Mesothelial cell of epicardium (in vitro differentiated cells): Measurements from ENCODE around the gene KRT83. TPM values are rescaled to one million over a fixed set of nuclear protein-coding genes. Genes with fewer than 3 reads are reported as not detected.
"Not testable (repeated sequence)": the region's sequence is repeated elsewhere in the genome, so short reads cannot be mapped to it uniquely, and the experiment has no call there.

Experiments used
- DNase-seq, 2 experiments: peaks; one replicate each; pipeline ENCODE4 v3.0.0; 2021; ENCODE audit warnings: low spot score in 2 of 2; ENCODE audit not compliant: unreplicated experiment in 2 of 2
- H3K27ac Mint-ChIP-seq: 2 replicates; pipeline ENCODE4 v1.8.0; 2021; ENCODE audit warnings: mixed read lengths
- H3K27me3 Mint-ChIP-seq: 2 replicates; pipeline ENCODE4 v1.8.0; 2021; ENCODE audit warnings: low read depth, mixed read lengths
- H3K36me3 Mint-ChIP-seq: 2 replicates; pipeline ENCODE4 v1.8.0; 2021; ENCODE audit warnings: mixed read lengths
- H3K4me1 Mint-ChIP-seq: 2 replicates; pipeline ENCODE4 v1.8.0; 2021; ENCODE audit warnings: mixed read lengths
- H3K4me3 Mint-ChIP-seq: 2 replicates; pipeline ENCODE4 v1.8.0; 2021; ENCODE audit warnings: mild to moderate bottlenecking, moderate library complexity, mixed read lengths
- H3K9me3 Mint-ChIP-seq: 2 replicates; pipeline ENCODE4 v1.8.0; 2021; ENCODE audit warnings: mixed read lengths
- CTCF ChIP-seq: fragments of 200-600 bp; sonication (generic); IDR thresholded peaks from one replicate; pipeline ENCODE4 v1.5.0; 2021; ENCODE audit warnings: antibody characterized with exemption; ENCODE audit not compliant: unreplicated experiment
- total RNA-seq: library from RNA; stranded (reverse); gene quantifications from 3 replicates; pipeline ENCODE4 v1.2.1, GENCODE V29; 2021

The KRT83 gene
- total RNA-seq, 1 donor from 2014 or later = not detected

- TF ChIP-seq CTCF = peak; percentile 19
- no peaks in the 10 kb centered on the region for H3K36me3 Mint-ChIP-seq
- peak; percentile 58 to 80 for DNase-seq
- peaks cover 10% of the 10 kb centered on the region for H3K4me1 Mint-ChIP-seq
- peaks cover 84% of the 10 kb centered on the region for H3K27me3 Mint-ChIP-seq
- H3K4me3 Mint-ChIP-seq = peak overlapping the region; percentile 68
- no peaks in the 10 kb centered on the region for H3K9me3 Mint-ChIP-seq
- H3K27ac Mint-ChIP-seq = peak overlapping the region; percentile 24
Observed at GRCh38 chr12:52307836-52308805, 13.1 kb downstream of the KRT83 start.

GRCh38 chr12:52306731-52307130 lies 14.5 kb downstream of the KRT83 start:
- Mint-ChIP-seq H3K4me1 (peaks cover 10% of the 10 kb centered on the region), H3K9me3 (no peaks in the 10 kb centered on the region), H3K36me3 (no peaks in the 10 kb centered on the region), H3K4me3 (no peak overlapping the region), H3K27me3 (peaks cover 71% of the 10 kb centered on the region), H3K27ac (no peak overlapping the region)
- DNase-seq = no peak
- no peak for TF ChIP-seq CTCF

- Mint-ChIP-seq H3K27ac (no peak overlapping the region), H3K36me3 (no peaks in the 10 kb centered on the region), H3K9me3 (no peaks in the 10 kb centered on the region), H3K27me3 (peaks cover 68% of the 10 kb centered on the region), H3K4me3 (no peak overlapping the region), H3K4me1 (peaks cover 10% of the 10 kb centered on the region)
- TF ChIP-seq CTCF = no peak
- peak in 1 of 2 experiments; percentile 4 for DNase-seq
Observed at GRCh38 chr12:52305921-52306705, 15.1 kb downstream of the KRT83 start.

GRCh38 chr12:52304941-52305411 lies 16.2 kb downstream of the KRT83 start:
- not testable (repeated sequence) for H3K27ac Mint-ChIP-seq, H3K9me3 Mint-ChIP-seq

GRCh38 chr12:52302242-52302914 lies 18.8 kb downstream of the KRT83 start:
- not testable (repeated sequence) for H3K36me3 Mint-ChIP-seq, DNase-seq, H3K4me1 Mint-ChIP-seq, H3K27ac Mint-ChIP-seq, H3K9me3 Mint-ChIP-seq, H3K4me3 Mint-ChIP-seq
- H3K27me3 Mint-ChIP-seq = peaks cover 61% of the 10 kb centered on the region

More at GRCh38 chr12:52304941-52305411, 16.2 kb downstream of the KRT83 start:
- not testable (repeated sequence) for H3K36me3 Mint-ChIP-seq, H3K4me3 Mint-ChIP-seq
- peak in 1 of 2 experiments; percentile 2 for DNase-seq
- Mint-ChIP-seq H3K4me1 (peaks cover 10% of the 10 kb centered on the region), H3K27me3 (peaks cover 64% of the 10 kb centered on the region)

GRCh38 chr12:52301721-52302120 lies 19.5 kb downstream of the KRT83 start:
- H3K4me1 Mint-ChIP-seq, H3K4me3 Mint-ChIP-seq, H3K9me3 Mint-ChIP-seq, H3K27ac Mint-ChIP-seq, H3K36me3 Mint-ChIP-seq: not testable (repeated sequence)
- H3K27me3 Mint-ChIP-seq = peaks cover 61% of the 10 kb centered on the region
- peak in 1 of 2 experiments; percentile 2 for DNase-seq
